Non-pigmented ciliary epithelial cell (primary cell): ENCODE measurements around the gene HAGH.

Experiments
- DNase-seq: peaks from one replicate; pipeline ENCODE4 v3.0.0-alpha.2; 2010; ENCODE audit warnings: low read depth

HAGH gene

GRCh38 chr16:1773703-1774447 is 52.8 kb downstream of the HAGH start:
- no peak for DNase-seq

DNA sequence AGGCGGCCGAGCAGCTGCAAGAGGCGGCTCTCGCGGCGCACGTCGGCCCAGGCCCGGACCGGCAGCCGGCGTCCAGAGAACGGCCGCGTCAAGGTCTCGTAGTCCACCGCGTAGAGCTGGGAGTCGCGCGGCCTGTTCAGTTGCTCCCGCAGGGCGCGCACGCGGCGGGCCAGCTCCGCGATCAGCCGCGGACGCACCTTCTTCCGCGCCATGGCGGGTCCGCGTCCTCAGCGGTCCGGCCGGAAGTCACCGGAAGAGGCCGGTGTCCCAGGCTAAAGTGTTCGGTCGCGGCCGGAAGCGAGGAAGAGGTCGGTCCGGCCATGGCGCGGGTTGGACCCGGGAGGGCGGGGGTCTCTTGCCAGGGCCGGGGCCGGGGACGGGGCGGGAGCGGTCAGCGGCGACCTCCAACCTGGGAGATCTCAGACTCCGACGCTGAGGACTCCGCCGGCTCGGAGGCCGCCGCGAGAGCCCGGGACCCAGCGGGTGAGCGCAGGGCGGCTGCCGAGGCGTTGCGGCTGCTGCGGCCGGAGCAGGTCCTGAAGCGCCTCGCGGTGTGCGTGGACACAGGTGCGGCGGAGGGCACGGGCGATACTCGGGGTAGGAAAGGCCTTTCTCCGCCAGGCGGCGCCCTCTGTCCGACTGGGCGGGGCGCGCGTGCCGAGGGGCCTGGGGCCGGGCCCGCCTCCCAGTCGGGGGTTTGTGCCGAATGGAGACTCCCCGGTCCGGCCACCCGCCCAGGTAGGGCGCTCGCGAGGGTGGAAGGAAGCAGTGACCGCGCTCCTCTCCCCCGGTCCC is 53.5 kb downstream of the HAGH start, which contains the start of gene MRPS34:
Gene MRPS34, minus strand, starts transcription at position 227 of the 795 bp plus-strand sequence. Its CDS starts 15 bp downstream, at position 212.
- DNase-seq: no peak

GRCh38 chr16:1772362-1772907 is 54.2 kb downstream of the HAGH start, which contains the start of gene EME2:
Gene EME2, plus strand, starts transcription at chr16:1772810. Its CDS starts 418 bp downstream, at chr16:1773228.
- no peak for DNase-seq

DNA sequence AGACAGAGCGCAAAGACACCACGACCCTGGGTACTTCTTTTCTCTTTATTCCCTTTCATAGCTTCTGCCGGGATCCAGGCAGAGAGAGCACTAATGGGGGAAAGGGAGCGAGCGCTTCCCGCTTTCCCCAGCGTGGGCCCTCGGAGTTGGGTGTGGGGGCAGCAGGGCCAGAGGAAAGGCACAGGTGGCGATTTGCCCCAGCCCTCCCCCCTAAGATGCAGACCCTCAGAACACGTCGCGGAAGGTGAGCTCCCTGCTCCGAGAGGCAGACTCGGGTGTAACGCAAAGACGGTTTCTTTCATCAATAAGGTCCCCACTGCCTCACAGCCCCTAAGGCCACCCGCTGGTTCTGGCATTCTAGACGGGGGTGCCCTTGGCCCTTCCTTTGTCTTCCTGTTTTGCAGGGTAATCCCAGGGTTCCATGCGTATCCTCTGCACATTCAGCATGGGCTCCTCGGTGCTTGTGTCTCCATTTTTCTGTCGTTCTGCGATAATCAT is 54.7 kb downstream of the HAGH start:
- DNase-seq: no peak

GRCh38 chr16:1771188-1771863 is 55.3 kb downstream of the HAGH start, which contains the start of gene NME3:
Gene NME3, minus strand, starts transcription at chr16:1771543. Its CDS starts 9 bp downstream, at chr16:1771534.
- DNase-seq: no peak

GRCh38 chr16:1770328-1771187 is 56.1 kb downstream of the HAGH start:
- DNase-seq: no peak

GRCh38 chr16:1769402-1770300 is 57.0 kb downstream of the HAGH start:
- DNase-seq: no peak

DNA sequence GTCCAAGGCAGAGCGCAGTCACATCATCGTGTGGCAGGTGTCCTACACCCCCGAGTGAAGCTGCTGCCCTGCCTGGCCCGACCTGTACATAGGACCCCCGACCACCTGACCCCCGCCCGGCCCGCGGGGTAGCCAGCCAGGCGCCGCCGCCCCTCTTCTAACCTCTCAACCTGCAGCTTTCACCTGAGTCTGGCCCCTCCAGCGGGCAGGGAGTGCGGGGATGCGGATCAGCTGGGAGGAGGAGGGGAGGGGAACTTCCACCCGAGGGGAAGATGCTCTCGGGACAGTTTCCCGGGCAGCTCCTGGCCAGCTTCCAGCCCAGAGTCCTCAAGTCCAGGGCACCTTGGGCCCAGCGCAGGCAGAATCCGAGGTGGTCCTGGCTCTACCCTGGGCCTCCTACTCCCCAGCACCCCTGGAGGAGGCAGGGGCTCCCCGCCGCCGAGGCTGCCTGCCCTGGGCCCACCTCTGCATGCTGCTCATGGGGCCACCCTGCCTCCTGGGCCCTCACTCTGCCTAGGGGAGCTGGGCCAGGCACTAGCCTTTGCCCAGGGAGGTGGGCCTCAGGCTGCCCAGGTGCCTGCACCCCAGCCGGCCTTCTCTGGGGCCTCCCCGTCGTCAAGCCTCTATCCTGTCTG is 57.7 kb downstream of the HAGH start:
- DNase-seq: no peak

DNA sequence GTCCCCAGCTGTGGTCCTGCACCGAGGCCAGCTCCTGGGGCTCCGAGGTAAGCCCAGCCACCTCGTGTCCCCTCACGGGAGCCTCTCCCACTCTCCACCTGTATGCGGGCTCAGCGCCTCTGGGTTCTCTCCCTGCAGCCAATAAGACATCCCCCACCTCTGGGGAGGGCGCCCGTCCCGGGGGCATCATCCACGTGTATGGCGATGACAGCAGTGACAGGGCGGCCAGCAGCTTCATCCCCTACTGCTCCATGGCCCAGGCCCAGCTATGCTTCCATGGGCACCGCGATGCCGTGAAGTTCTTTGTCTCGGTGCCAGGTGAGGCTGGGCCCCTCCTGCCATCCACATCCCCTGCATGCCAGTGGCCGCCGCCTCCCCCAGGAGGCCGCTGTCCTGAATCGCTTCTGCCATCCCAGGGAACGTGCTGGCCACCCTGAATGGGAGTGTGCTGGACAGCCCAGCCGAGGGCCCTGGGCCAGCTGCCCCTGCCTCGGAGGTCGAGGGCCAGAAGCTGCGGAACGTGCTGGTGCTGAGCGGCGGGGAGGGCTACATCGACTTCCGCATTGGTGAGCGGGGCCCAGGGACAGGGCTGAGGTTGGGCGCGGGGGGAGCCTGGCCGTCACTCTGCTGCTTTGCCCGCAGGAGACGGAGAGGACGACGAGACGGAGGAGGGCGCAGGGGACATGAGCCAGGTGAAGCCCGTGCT is 58.4 kb downstream of the HAGH start:
- DNase-seq: no peak

- DNase-seq: no peak
Observed at GRCh38 chr16:1767116-1767994, 59.3 kb downstream of the HAGH start.

DNA sequence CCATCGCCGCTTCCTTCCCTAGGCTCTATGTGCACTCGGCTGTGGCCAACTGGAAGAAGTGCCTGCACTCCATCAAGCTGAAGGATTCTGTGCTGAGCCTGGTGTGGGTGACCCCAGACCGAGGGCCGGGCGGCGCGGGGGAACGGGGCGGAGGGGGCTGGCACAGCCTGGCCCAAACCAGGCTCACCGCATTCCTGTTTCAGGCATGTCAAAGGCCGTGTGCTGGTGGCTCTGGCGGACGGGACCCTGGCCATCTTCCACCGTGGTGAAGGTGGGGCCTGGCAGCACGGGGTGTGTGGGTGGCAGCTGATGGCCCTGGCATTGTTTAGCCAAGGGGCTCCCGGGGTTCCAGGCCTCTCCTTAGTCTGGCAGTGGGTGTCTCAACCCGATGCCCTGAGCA is 59.9 kb downstream of the HAGH start:
- DNase-seq: no peak

- no peak for DNase-seq
Observed at GRCh38 chr16:1766231-1766630, 60.4 kb downstream of the HAGH start.

DNA sequence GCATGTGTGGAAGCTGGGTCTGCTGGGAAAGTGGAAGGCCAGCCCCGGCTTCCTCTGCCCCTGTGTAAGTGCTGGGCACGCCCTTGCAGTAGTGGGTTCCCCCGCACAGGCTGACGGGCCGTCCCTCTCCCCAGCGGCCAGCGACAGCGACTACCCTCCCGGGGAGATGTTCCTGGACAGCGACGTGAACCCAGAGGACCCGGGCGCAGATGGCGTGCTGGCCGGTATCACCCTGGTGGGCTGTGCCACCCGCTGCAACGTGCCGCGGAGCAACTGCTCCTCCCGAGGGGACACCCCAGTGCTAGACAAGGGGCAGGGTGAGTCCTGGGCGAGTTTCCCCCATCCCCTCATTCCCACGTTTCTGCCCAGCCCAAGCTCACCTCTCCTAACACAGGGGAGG is 60.8 kb downstream of the HAGH start:
- no peak for DNase-seq

DNA sequence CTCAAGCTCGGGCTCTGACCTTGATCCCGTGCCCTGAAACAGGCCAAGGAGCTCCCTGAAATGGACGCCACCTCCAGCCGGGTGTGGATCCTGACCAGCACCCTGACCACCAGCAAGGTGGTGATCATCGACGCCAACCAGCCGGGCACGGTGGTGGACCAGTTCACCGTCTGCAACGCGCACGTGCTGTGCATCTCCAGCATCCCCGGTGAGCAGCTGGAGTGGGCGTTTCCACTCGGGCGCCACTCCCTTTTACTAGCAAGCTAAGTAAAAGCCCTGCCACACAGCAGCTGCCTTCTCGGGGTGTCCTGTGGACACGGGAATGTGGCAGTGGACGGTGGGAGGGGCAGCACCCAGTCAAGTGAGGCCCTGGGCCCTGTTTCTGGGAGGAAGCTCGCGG is 61.7 kb downstream of the HAGH start:
- no peak for DNase-seq

DNA sequence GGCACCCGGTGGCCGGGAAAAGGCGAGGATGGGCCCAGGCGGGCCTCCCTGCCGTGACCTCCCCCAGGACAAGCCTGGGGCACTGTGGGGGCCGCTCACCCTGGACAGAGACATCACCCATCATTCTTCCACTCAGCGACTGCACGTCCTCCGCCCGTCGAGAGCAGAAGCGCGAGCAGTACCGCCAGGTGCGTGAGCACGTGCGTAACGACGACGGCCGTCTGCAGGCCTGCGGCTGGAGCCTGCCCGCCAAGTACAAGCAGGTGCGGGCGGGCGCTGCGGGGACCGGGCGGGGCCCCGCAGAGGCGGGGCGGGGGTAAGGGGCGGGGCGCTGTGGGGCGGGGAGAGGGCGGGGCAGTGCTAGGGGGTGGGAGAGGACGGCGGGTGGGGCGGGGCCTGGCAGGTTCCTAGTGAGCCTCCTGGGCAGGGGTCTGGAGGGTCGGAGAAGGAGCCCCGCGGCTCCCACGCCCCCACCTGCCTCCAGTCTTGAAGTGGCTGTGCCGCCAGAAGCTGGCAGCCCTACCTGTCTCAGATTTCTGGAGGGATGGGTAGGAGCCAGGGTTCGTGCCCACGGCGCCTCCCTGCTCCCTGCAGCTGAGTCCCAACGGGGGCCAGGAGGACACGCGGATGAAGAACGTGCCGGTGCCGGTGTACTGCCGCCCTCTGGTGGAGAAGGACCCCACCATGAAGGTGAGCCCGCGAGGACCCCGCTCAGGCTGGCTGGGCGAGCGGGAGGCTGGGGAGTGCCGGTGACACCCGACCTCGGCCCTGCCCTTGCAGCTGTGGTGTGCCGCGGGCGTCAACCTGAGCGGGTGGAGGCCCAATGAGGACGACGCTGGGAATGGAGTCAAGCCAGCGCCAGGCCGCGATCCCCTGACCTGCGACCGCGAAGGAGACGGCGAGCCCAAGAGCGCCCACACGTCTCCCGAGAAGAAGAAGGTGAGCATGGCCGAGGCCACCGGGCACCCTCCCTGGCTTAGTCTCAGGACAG is 62.8 kb downstream of the HAGH start:
- no peak for DNase-seq

- DNase-seq: no peak
Observed at GRCh38 chr16:1762879-1763520, 63.6 kb downstream of the HAGH start.
